ENCODE data around the gene GTF2IRD1.
"Not testable (repeated sequence)": the region's sequence is repeated elsewhere in the genome, so short reads cannot be mapped to it uniquely, and the experiment has no call there.

Gene GTF2IRD1

GRCh38 chr7:74453322-74454011 lies at the start of gene GTF2IRD1:
Gene GTF2IRD1, plus strand, starts transcription at chr7:74453906. Its CDS starts 54,175 bp downstream, at chr7:74508081.
- Histone ChIP-seq H3K4me1 (ENCODE audit: control insufficient read depth, insufficient read depth, low read length) (no peaks in the 10 kb centered on the region), H3K27me3 (ENCODE audit: control insufficient read depth, insufficient read depth, low read length) (no peaks in the 10 kb centered on the region), H3K4me3 (ENCODE audit: low read depth, low read length) (peak within 1 kb of the TSS; percentile 70), H3K36me3 (ENCODE audit: control insufficient read depth, insufficient read depth, low read length) (no peaks in the 10 kb centered on the region), H3K9me3 (ENCODE audit: control insufficient read depth, insufficient read depth, low read length) (no peaks in the 10 kb centered on the region), H3K9ac (ENCODE audit: low read depth, low read length) (peak within 1 kb of the TSS; percentile 54)

GRCh38 chr7:74404388-74404700 lies 49.4 kb upstream of the GTF2IRD1 start:
- Histone ChIP-seq H3K4me1 (ENCODE audit: control insufficient read depth, insufficient read depth, low read length) (no peaks in the 10 kb centered on the region), H3K9me3 (ENCODE audit: control insufficient read depth, insufficient read depth, low read length) (no peaks in the 10 kb centered on the region), H3K36me3 (ENCODE audit: control insufficient read depth, insufficient read depth, low read length) (peaks cover 25% of the 10 kb centered on the region), H3K27me3 (ENCODE audit: control insufficient read depth, insufficient read depth, low read length) (no peaks in the 10 kb centered on the region), H3K9ac (ENCODE audit: low read depth, low read length) (no peak overlapping the region), H3K4me3 (ENCODE audit: low read depth, low read length) (no peak overlapping the region)

GRCh38 chr7:74404741-74405140 lies 49.0 kb upstream of the GTF2IRD1 start:
- H3K4me3 ChIP-seq (ENCODE audit: low read depth, low read length): no peak overlapping the region
- H3K4me1 ChIP-seq (ENCODE audit: control insufficient read depth, insufficient read depth, low read length): no peaks in the 10 kb centered on the region
- no peaks in the 10 kb centered on the region for H3K9me3 ChIP-seq (ENCODE audit: control insufficient read depth, insufficient read depth, low read length)
- H3K36me3 ChIP-seq (ENCODE audit: control insufficient read depth, insufficient read depth, low read length): peaks cover 25% of the 10 kb centered on the region
- H3K9ac ChIP-seq (ENCODE audit: low read depth, low read length): no peak overlapping the region
- H3K27me3 ChIP-seq (ENCODE audit: control insufficient read depth, insufficient read depth, low read length): no peaks in the 10 kb centered on the region

- no peak overlapping the region for H3K4me3 ChIP-seq (ENCODE audit: low read depth, low read length)
- peaks cover 22% of the 10 kb centered on the region for H3K36me3 ChIP-seq (ENCODE audit: control insufficient read depth, insufficient read depth, low read length)
- H3K4me1 ChIP-seq (ENCODE audit: control insufficient read depth, insufficient read depth, low read length): no peaks in the 10 kb centered on the region
- H3K27me3 ChIP-seq (ENCODE audit: control insufficient read depth, insufficient read depth, low read length): no peaks in the 10 kb centered on the region
- no peaks in the 10 kb centered on the region for H3K9me3 ChIP-seq (ENCODE audit: control insufficient read depth, insufficient read depth, low read length)
- H3K9ac ChIP-seq (ENCODE audit: low read depth, low read length): no peak overlapping the region
These were observed 48.4 kb upstream of the GTF2IRD1 start for GRCh38 chr7:74405191-74405898.

- no peak overlapping the region for H3K9ac ChIP-seq (ENCODE audit: low read depth, low read length)
- H3K27me3 ChIP-seq (ENCODE audit: control insufficient read depth, insufficient read depth, low read length): no peaks in the 10 kb centered on the region
- no peaks in the 10 kb centered on the region for H3K9me3 ChIP-seq (ENCODE audit: control insufficient read depth, insufficient read depth, low read length)
- no peaks in the 10 kb centered on the region for H3K4me1 ChIP-seq (ENCODE audit: control insufficient read depth, insufficient read depth, low read length)
- H3K4me3 ChIP-seq (ENCODE audit: low read depth, low read length): no peak overlapping the region
- H3K36me3 ChIP-seq (ENCODE audit: control insufficient read depth, insufficient read depth, low read length): peaks cover 16% of the 10 kb centered on the region
These were observed 47.7 kb upstream of the GTF2IRD1 start for GRCh38 chr7:74405899-74406512.

GRCh38 chr7:74407958-74408357 lies 45.7 kb upstream of the GTF2IRD1 start:
- peaks cover 13% of the 10 kb centered on the region for H3K36me3 ChIP-seq (ENCODE audit: control insufficient read depth, insufficient read depth, low read length)
- H3K9ac ChIP-seq (ENCODE audit: low read depth, low read length): no peak overlapping the region
- H3K4me3 ChIP-seq (ENCODE audit: low read depth, low read length): no peak overlapping the region
- H3K4me1 ChIP-seq (ENCODE audit: control insufficient read depth, insufficient read depth, low read length): no peaks in the 10 kb centered on the region
- no peaks in the 10 kb centered on the region for H3K27me3 ChIP-seq (ENCODE audit: control insufficient read depth, insufficient read depth, low read length)
- no peaks in the 10 kb centered on the region for H3K9me3 ChIP-seq (ENCODE audit: control insufficient read depth, insufficient read depth, low read length)

GRCh38 chr7:74409571-74409970 lies 44.1 kb upstream of the GTF2IRD1 start:
- Histone ChIP-seq H3K4me3 (ENCODE audit: low read depth, low read length) (no peak overlapping the region), H3K9me3 (ENCODE audit: control insufficient read depth, insufficient read depth, low read length) (no peaks in the 10 kb centered on the region), H3K9ac (ENCODE audit: low read depth, low read length) (no peak overlapping the region), H3K27me3 (ENCODE audit: control insufficient read depth, insufficient read depth, low read length) (no peaks in the 10 kb centered on the region), H3K4me1 (ENCODE audit: control insufficient read depth, insufficient read depth, low read length) (no peaks in the 10 kb centered on the region), H3K36me3 (ENCODE audit: control insufficient read depth, insufficient read depth, low read length) (peaks cover 3% of the 10 kb centered on the region)

GRCh38 chr7:74410772-74411171 lies 42.9 kb upstream of the GTF2IRD1 start:
- Histone ChIP-seq H3K4me3 (ENCODE audit: low read depth, low read length) (no peak overlapping the region), H3K27me3 (ENCODE audit: control insufficient read depth, insufficient read depth, low read length) (no peaks in the 10 kb centered on the region), H3K9ac (ENCODE audit: low read depth, low read length) (no peak overlapping the region), H3K36me3 (ENCODE audit: control insufficient read depth, insufficient read depth, low read length) (no peaks in the 10 kb centered on the region), H3K4me1 (ENCODE audit: control insufficient read depth, insufficient read depth, low read length) (no peaks in the 10 kb centered on the region), H3K9me3 (ENCODE audit: control insufficient read depth, insufficient read depth, low read length) (no peaks in the 10 kb centered on the region)

- H3K4me1 ChIP-seq (ENCODE audit: control insufficient read depth, insufficient read depth, low read length); H3K9me3 ChIP-seq (ENCODE audit: control insufficient read depth, insufficient read depth, low read length); H3K4me3 ChIP-seq (ENCODE audit: low read depth, low read length); H3K27me3 ChIP-seq (ENCODE audit: control insufficient read depth, insufficient read depth, low read length); H3K36me3 ChIP-seq (ENCODE audit: control insufficient read depth, insufficient read depth, low read length); H3K9ac ChIP-seq (ENCODE audit: low read depth, low read length): not testable (repeated sequence)
These were observed 42.1 kb upstream of the GTF2IRD1 start for GRCh38 chr7:74411571-74411970.

- H3K36me3 ChIP-seq (ENCODE audit: control insufficient read depth, insufficient read depth, low read length): no peaks in the 10 kb centered on the region
- H3K27me3 ChIP-seq (ENCODE audit: control insufficient read depth, insufficient read depth, low read length): no peaks in the 10 kb centered on the region
- no peak overlapping the region for H3K4me3 ChIP-seq (ENCODE audit: low read depth, low read length)
- no peak overlapping the region for H3K9ac ChIP-seq (ENCODE audit: low read depth, low read length)
- no peaks in the 10 kb centered on the region for H3K4me1 ChIP-seq (ENCODE audit: control insufficient read depth, insufficient read depth, low read length)
- H3K9me3 ChIP-seq (ENCODE audit: control insufficient read depth, insufficient read depth, low read length): no peaks in the 10 kb centered on the region
These were observed 41.6 kb upstream of the GTF2IRD1 start for GRCh38 chr7:74412056-74412455.

- no peak overlapping the region for H3K4me3 ChIP-seq (ENCODE audit: low read depth, low read length)
- H3K9me3 ChIP-seq (ENCODE audit: control insufficient read depth, insufficient read depth, low read length): no peaks in the 10 kb centered on the region
- H3K4me1 ChIP-seq (ENCODE audit: control insufficient read depth, insufficient read depth, low read length): no peaks in the 10 kb centered on the region
- H3K36me3 ChIP-seq (ENCODE audit: control insufficient read depth, insufficient read depth, low read length): no peaks in the 10 kb centered on the region
- H3K27me3 ChIP-seq (ENCODE audit: control insufficient read depth, insufficient read depth, low read length): no peaks in the 10 kb centered on the region
- H3K9ac ChIP-seq (ENCODE audit: low read depth, low read length): no peak overlapping the region
These were observed 41.1 kb upstream of the GTF2IRD1 start for GRCh38 chr7:74412603-74413002.
